Omental fat pad (tissue), 4 donors: ENCODE measurements around the gene SETD2. TPM values are rescaled to one million over a fixed set of nuclear protein-coding genes. Genes with fewer than 3 reads are reported as not detected.

Experiments used
- ATAC-seq: fragments of 150-250 bp; one replicate; pipeline ENCODE4 v1.9.1; 2016; ENCODE audit warnings: mild to moderate bottlenecking, moderate library complexity; ENCODE audit not compliant: low FRiP score
- DNase-seq: peaks from one replicate; pipeline ENCODE4 v3.0.0-alpha.2; 2019; ENCODE audit warnings: low spot score
- total RNA-seq, 4 donors: library from RNA; depleted of rRNA; stranded (reverse); fragments of >200 nt; gene quantifications; one replicate each; pipeline ENCODE4 v1.1.0, GENCODE V29; 2016
- TF ChIP-seq, protein P1 (sequence below), 3 donors: fragments of 450-650 bp; IDR thresholded peaks; one replicate each; pipeline ENCODE4 v1.5.1; 2016 to 2017; ENCODE audit warnings: antibody characterized with exemption in 3 of 3, mild to moderate bottlenecking in 3 of 3, moderate library complexity in 2 of 3

Gene SETD2
- total RNA-seq, 4 donors from 2014 or later = 42.9 to 83.1 (median 52.1) TPM

DNA sequence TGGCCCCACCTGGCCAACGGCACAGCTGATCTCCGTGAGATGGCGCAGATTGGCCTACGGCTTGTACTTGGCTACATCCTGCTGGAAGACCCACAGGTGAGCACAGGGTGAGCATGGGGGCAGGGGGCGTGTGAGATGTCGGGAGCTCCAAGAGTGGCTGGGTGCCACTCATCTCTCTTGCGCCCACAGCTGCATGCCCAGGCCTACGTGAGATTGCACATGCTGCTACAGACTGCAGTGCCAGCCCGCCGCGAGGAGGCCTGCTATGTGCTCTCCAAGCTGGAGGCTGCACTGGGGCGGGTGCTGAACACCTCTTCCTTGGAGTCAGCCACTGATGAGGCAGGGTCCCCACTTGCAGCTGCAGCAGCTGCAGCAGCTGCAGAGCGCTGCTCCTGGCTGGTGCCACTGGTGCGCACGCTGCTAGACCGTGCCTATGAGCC lies 162.2 kb downstream of the SETD2 start:
- DNase-seq = no peak
- TF ChIP-seq, protein P1, sequence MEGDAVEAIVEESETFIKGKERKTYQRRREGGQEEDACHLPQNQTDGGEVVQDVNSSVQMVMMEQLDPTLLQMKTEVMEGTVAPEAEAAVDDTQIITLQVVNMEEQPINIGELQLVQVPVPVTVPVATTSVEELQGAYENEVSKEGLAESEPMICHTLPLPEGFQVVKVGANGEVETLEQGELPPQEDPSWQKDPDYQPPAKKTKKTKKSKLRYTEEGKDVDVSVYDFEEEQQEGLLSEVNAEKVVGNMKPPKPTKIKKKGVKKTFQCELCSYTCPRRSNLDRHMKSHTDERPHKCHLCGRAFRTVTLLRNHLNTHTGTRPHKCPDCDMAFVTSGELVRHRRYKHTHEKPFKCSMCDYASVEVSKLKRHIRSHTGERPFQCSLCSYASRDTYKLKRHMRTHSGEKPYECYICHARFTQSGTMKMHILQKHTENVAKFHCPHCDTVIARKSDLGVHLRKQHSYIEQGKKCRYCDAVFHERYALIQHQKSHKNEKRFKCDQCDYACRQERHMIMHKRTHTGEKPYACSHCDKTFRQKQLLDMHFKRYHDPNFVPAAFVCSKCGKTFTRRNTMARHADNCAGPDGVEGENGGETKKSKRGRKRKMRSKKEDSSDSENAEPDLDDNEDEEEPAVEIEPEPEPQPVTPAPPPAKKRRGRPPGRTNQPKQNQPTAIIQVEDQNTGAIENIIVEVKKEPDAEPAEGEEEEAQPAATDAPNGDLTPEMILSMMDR (IDR thresholded peaks at IDR 0.05) = no peak

DNA sequence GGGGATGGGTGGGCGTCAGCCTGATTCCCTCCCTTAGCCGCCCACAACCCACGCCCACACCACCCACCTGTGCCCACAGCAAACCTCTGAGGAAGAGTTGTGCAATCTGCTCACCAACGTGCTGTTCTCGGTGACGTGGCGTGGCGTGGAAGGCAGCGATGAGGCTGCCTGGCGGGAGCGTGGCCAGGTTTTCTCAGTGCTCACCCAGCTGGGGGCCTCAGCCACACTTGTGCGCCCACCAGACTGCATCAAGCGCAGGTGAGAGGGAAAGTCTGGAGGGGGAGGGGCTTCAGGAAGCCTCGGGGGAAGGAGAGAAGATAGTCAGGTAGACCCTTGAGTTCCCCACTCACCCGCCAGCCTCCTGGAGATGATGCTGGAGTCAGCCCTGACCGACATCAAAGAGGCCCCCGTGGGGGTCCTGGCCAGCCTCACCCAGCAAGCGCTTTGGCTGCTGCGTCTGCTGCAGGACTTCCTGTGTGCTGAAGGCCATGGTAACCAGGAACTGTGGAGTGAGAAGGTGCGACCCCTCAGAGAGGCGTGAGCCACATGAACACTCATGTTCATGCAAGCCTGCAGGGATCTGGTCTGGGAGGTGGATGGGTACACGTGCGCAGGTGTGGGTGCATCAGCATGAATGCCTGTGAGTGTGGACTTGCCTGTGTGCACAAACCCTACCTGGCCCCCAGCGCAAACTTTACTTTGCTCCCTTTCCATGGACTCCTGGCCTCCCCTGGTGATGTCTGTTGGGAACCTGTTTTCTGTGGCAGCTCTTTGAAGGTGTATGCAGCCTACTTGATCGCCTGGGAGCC lies 162.8 kb downstream of the SETD2 start:
- TF ChIP-seq, protein P1 (IDR thresholded peaks at IDR 0.05) = no peak
- DNase-seq (no peak), ATAC-seq (no peak)

More for the DNA sequence above, 162.2 kb downstream of the SETD2 start:
- ATAC-seq = no peak

DNA sequence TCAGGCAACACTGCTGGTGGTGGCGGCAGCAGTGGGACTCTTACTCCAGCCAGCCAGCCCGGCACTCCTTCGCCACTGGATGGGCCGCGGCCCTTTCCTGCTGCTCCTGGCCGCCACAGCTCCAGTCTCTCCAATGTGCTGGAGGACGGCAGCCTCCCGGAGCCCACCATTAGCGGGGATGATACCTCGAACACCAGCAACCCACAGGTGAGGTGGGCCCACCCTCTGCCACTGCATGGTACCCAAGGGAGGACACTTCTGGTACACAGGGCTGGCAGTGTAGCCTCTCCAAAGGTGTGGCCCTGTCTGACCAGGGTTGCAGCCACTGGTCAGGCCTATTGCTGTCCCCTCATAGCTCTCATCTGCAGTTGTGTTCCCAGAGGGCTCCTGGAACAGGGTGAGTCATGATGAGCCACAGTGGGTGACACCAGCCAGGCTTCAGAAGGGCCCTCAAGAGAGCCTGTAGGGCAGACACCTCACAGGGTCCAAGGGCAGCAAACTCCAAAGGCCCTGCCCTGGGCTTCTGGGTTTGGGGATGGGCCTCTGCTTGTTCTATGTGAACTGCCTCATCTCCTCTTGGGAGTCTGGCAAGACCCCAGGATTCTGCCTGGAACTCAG lies 163.6 kb downstream of the SETD2 start:
- ATAC-seq (no peak), DNase-seq (no peak)
- TF ChIP-seq, protein P1 (IDR thresholded peaks at IDR 0.05) = no peak

DNA sequence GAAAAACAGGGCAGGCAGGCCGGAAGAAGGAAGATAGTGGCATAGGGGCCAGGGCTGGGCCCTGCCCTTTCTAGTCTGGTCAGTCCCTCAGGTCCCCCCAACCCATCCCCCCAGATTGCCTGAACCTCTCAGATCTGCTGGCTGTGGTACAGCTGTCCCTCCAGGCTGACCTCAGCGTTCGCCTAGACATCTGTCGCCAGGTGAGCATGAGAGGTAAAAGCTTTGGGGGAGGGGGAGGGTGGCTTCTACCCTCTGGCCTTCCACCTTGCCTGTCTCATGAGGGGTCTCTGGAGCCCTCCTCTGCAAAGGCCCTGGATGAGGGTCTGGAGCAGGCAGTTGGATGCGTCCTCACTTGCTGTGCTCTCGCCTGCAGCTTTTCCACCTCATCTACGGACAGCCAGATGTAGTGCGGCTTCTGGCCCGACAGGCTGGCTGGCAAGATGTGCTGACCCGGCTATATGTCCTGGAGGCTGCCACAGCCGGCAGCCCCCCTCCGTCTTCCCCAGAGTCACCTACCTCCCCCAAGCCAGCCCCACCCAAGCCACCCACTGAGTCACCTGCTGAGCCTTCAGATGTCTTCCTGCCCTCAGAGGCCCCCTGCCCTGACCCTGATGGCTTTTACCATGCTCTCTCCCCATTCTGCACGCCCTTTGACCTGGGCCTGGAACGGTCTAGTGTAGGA lies 164.3 kb downstream of the SETD2 start:
- TF ChIP-seq, protein P1 (IDR thresholded peaks at IDR 0.05) = no peak
- DNase-seq (no peak), ATAC-seq (no peak)

DNA sequence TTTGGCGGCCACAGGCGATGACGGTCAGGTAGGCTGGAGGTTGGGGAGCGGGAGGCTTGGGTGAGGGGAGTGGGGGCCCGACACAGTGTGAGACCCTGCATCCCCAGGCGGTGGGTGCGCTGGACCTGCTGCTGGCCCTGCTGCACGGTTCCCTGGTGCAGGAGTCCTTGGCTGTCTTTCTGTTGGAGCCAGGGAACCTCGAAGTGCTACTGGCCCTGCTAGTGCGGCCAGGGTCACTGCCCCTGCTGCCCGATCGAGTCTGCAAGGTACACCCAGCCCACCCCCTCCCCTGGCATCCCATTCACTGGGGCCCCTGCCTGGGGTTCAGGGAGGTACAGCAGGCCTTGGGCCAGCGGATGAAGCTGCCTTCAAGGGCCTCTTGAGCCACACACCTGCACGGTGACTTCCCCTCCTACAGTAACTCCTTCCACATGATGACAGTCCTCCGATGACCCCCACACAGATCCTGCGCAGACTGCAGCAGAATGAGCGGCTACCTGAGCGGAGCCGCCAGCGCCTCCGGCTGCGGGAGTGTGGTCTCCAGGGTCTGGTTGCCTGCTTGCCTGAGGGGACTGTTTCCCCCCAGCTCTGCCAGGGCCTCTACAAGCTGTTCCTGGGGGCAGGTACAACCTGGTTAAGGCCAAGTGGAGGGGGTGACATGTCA lies 164.9 kb downstream of the SETD2 start:
- DNase-seq = no peak
- no peak for ATAC-seq
- TF ChIP-seq, protein P1 (IDR thresholded peaks at IDR 0.05) = no peak

DNA sequence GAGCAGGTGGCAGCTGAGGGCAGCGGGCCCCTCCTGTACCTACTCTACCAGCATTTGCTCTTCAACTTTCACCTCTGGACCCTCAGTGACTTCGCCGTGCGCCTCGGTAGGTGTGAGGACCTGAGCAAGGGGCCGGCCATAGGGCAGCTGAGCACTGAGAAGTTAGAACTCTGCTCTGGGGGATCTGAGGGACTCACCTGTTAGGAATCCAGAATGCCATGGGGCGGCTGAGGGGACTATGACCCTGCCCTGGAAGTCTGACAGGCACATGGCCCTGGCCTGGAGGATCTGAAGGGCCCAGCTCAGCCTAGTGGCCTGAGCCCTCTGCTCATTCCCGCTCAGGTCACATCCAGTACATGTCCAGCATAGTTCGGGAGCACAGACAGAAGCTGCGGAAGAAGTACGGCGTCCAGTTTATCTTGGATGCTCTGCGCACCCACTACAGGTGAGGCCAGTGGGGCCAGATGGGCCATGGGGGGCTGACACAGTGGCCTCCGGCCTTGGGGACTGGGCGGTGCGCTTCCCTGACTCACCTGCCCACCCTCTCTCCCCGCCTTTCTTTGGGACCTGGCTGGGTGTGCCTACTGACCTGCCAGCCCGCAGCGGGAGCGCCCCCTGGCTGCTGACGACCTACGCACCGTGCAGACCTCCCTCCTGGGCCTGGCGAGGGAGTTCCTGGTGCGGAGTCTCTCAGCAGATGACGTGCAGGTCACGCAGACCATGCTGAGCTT lies 165.6 kb downstream of the SETD2 start:
- TF ChIP-seq, protein P1 (IDR thresholded peaks at IDR 0.05) = no peak
- ATAC-seq = peak; percentile 65
- DNase-seq = peak; percentile 48
